Measurements from ENCODE around the gene BLOC1S5.
"Not testable (repeated sequence)": the region's sequence is repeated elsewhere in the genome, so short reads cannot be mapped to it uniquely, and the experiment has no call there.

BLOC1S5 gene

GRCh38 chr6:7992002-7992815 lies 72.0 kb downstream of the BLOC1S5 start:
- DNase-seq = no peak

- DNase-seq = no peak
These were observed 72.7 kb downstream of the BLOC1S5 start for GRCh38 chr6:7991536-7991935.

DNA sequence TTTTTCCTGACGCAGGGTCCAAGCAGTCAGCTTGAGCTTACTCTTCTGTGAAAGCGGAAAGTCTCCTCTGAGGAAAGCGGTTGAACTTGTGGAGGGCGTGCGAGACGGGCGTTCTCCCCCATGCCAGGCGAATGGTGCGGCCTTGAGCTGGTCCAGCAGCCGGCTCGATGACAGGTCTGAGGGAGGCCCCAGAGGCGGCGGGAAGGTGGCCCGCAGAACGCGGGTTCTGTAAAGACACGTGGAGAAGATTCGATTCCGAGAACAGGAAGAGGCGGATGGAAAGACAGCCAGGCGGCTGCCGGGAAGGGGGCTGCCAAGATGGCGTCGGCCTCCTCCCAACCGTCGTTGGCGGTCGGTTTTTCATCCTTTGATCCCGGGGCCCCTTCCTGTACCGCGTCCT lies 78.0 kb downstream of the BLOC1S5 start:
- no peak for DNase-seq

- not testable (repeated sequence) for DNase-seq
These were observed 80.2 kb downstream of the BLOC1S5 start for GRCh38 chr6:7983967-7984366.

DNA sequence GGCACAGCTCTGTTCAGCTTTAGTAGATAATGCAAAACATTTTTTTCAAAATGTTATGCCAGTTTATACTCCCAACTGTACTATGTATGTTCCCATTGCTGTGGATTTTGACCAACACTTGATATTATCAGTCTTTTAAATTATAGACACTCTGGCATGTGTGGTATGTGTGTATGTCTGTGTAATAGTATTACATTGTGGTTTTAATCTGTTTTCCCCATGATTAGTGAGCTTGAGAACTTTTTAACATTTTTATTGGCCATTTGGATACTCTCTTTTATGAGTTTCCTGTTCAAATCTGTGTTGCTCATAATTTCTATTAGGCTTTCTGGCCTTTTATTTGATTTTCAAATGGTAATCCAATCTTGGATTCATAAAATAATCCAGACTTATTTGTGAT lies 84.4 kb downstream of the BLOC1S5 start:
- no peak for DNase-seq

DNA sequence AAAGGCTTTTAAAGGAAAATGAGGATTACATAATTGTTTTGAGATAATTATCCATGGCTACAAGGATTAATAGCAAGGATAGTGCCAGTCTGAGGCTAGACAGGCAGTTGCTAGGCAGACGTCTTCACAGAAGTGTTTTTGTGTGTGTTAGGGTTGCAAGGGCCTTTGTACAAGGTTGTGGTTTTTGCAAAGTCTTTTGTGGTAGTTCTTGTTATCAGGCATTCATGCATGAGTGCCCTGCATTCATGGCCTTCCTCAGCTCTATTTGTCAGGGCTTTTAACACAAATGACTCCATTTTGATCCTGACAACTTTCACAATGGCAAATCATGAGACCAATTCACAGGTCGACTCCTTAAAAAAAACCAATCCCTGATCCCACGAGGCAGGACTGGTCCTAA lies 85.5 kb downstream of the BLOC1S5 start:
- no peak for DNase-seq

DNA sequence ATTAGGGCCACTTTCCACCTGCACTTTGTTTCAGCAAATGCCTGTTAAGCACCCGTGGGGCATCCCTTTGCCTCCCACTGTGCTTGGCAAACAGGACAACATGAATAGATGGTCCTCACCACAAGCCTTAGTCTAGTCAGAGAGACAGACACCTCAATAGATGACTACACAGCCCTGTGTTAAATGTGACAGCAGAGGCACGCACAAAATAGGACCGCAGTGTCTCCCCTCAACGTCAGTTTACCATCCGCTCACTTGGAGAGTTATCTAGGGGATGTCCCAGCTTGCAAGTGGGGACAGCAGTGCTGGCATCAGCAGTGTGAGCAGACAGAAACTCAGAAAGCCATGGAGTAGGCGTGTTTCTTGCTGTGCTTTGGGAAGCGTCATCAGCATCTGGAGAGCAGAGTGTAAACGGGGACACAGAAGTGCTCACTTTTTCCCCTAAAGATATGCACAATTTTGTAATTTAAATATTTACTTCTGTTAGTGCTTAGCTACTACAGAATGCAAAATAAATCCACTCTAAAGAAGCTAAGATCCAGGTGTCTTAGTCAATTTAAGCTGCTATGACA lies 87.6 kb downstream of the BLOC1S5 start:
- DNase-seq = no peak

GRCh38 chr6:7975764-7976146 lies 88.4 kb downstream of the BLOC1S5 start:
- DNase-seq = no peak

DNA sequence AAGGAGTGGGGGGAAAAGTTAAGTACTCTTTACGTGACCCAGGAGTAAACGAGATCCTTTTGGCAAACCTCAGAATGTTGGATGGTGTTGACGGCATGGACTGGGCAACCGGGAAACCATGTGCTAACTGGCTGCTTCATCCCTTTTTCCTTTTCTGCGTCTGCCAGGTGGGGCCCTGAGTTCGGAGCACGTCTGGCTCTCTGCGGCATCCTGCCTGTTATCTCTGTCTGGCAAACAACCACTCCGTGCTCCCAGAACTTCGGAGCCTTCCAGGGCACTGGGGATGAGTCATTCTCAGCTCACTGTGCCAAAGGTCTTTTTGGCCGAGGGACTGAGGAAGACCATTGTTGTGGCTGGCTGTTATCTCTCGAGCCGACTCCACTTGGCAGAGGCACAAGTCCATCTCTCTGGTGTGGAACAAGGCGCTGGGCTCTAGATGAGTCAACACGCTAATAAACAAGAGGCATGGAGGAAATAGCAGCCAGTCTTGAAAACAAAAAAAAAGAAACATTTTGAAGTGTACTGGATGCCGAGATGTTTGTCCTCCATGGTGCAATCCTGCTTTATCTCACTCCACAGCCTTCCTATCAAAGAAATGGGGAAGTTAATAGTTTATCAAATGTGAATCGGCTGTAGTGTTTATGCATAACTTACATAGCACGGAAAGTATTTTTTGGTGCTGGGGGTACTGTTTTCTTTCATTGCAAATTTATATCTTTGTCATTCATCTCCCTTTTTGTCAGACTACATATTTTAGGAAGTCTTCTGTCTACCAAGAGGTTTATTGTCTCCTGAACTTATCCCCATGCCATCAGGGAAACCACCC lies 89.0 kb downstream of the BLOC1S5 start:
- no peak for DNase-seq

GRCh38 chr6:7974565-7974937 lies 89.6 kb downstream of the BLOC1S5 start:
- no peak for DNase-seq

DNA sequence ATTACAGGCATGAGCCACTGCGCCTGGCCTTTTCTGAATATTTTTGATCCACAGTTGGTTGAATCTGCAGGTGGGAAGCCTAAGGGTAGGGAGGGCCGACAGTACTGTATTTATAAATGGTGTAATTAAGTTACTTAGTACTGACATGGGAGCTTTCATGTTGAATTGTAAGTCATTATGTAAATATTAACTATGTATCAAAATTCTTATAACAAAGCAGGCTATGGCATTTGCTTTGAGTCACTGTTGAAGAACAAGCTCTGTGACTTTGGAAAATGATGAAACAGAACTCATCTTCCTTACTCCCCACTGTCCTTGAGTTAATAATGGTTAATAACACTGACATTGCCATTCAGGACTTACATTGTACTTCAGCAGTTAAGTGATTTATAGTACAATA lies 90.6 kb downstream of the BLOC1S5 start:
- no peak for DNase-seq

DNA sequence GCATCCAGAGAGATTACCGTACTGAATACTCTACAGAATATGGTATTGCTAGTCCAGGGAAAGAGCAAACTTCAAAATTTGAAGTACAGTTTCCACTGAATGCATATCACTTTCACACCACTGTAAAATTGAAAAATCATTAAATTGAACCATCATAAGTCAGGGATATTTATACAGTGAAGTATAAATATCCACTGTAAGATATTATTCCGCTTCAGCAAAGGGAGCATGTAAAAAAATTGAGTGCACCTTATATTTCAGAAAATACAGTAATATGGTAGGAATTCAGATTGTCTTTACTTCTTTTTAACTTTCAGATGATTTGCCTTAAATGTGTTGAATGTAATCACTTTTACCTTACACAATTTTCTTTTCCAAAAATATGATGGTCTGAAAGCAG lies 92.7 kb downstream of the BLOC1S5 start:
- DNase-seq = no peak

- no peak for DNase-seq
These were observed 93.6 kb downstream of the BLOC1S5 start for GRCh38 chr6:7970616-7971015.
